Measurements from ENCODE around the gene MYH16.
"Not testable (repeated sequence)": the region's sequence is repeated elsewhere in the genome, so short reads cannot be mapped to it uniquely, and the experiment has no call there.

Gene MYH16

DNA sequence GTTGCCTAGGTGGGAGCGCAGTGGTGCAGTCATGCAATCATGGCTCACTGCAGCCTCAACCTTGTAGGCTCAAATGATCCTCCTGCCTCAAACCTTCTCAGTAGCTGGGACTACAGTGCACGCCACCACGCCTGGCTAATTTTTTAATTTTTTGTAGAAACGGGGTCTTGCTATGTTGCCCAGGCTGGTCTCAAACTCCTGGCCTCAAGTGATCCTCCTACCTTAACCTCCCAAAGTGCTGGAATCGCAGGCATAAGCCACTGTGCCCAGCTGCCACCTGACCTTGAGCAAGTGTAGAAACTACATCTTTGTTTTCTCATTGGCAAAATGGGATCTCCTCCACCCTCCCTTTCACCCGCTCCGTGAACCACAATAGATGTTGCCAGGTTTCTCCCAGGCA lies 15.0 kb upstream of the MYH16 start:
- H3K9me3 ChIP-seq (ENCODE audit: control insufficient read depth in 2 of 2, low read length in 2 of 2): no peaks in the 10 kb centered on the region
- no peaks in the 10 kb centered on the region for H3K4me1 ChIP-seq (ENCODE audit: control insufficient read depth, insufficient read depth, low read length)
- H3K36me3 ChIP-seq (ENCODE audit: control insufficient read depth in 2 of 2, insufficient read depth in 2 of 2, low read length in 2 of 2): no peaks in the 10 kb centered on the region
- H3K27ac ChIP-seq (ENCODE audit: low read length): no peak overlapping the region
- no peak overlapping the region for H3K4me3 ChIP-seq (ENCODE audit: low read length in 2 of 2)
- H3K27me3 ChIP-seq (ENCODE audit: control insufficient read depth in 1 of 2, insufficient read depth in 2 of 2, low read length in 2 of 2): no peaks in the 10 kb centered on the region
- no peak overlapping the region for H3K9ac ChIP-seq (ENCODE audit: low read length in 2 of 2)

DNA sequence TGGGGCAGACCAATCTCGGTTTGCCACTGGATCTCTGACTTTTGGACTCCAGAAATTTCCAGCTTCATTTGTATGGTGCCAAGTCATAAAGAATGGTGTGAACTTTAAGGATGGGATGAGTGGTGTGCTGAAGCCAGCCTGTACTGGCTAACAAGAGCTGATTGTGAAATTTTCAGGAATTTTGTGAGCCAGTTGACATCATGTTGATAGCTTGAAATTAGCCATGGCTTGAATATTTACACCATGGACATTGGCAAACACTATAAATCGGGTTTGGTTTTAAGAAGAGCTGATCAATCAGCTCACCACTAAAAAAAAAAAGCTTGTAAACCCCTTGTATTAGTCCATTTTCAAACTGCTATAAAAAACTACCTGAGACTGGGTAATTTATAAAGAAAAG lies 14.1 kb upstream of the MYH16 start:
- Histone ChIP-seq H3K9ac (ENCODE audit: low read length in 2 of 2) (no peak overlapping the region), H3K27ac (ENCODE audit: low read length) (no peak overlapping the region), H3K9me3 (ENCODE audit: control insufficient read depth in 2 of 2, low read length in 2 of 2) (no peaks in the 10 kb centered on the region), H3K36me3 (ENCODE audit: control insufficient read depth in 2 of 2, insufficient read depth in 2 of 2, low read length in 2 of 2) (no peaks in the 10 kb centered on the region), H3K4me3 (ENCODE audit: low read length in 2 of 2) (no peak overlapping the region), H3K4me1 (ENCODE audit: control insufficient read depth, insufficient read depth, low read length) (no peaks in the 10 kb centered on the region), H3K27me3 (ENCODE audit: control insufficient read depth in 1 of 2, insufficient read depth in 2 of 2, low read length in 2 of 2) (no peaks in the 10 kb centered on the region)

DNA sequence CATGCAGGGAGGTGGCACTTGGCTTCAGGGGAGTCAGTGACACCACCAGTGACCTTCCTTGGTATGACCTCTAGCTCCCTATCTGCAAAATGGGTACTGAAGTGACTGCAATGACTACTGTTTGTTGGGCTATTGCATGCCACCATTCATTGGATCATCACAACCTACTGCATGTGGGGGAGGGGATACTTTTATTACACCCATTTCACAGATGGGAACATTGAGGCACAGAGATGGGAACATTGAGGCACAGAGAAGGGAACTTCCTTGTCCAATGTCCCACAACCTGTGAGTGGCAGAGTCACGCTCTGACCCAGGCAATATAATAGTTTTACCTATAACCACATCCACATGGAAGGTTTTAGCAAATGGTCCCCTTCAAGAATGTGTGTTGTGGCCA lies 12.2 kb upstream of the MYH16 start:
- Histone ChIP-seq H3K9ac (ENCODE audit: low read length in 2 of 2) (no peak overlapping the region), H3K9me3 (ENCODE audit: control insufficient read depth in 2 of 2, low read length in 2 of 2) (no peaks in the 10 kb centered on the region), H3K4me1 (ENCODE audit: control insufficient read depth, insufficient read depth, low read length) (no peaks in the 10 kb centered on the region)

DNA sequence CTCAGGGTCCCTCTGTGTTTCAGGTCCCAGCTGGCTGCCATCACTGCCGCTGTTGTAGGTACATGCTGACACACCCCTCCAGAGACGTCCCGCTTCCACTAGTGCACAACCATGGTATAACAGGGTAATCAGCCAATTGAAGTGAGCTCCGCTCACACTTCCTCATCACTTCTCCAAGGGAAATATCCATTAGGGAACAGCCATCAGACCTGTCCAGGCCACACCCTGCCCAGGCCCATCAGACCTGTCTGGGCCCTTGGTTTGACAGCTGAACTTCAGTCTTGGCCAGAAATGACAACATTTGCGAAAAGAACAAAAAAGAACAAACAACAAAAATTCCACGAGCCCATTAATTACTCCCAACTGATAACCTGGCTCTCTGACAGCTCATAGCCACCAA lies 11.0 kb upstream of the MYH16 start:
- no peaks in the 10 kb centered on the region for H3K4me1 ChIP-seq (ENCODE audit: control insufficient read depth, insufficient read depth, low read length)

More for the DNA sequence above, 12.2 kb upstream of the MYH16 start:
- H3K36me3 ChIP-seq (ENCODE audit: control insufficient read depth in 2 of 2, insufficient read depth in 2 of 2, low read length in 2 of 2): no peaks in the 10 kb centered on the region
- H3K27ac ChIP-seq (ENCODE audit: low read length): no peak overlapping the region
- H3K4me3 ChIP-seq (ENCODE audit: low read length in 2 of 2): no peak overlapping the region
- H3K27me3 ChIP-seq (ENCODE audit: control insufficient read depth in 1 of 2, insufficient read depth in 2 of 2, low read length in 2 of 2): peaks cover 0 to under 1% of the 10 kb centered on the region in 2 donors

DNA sequence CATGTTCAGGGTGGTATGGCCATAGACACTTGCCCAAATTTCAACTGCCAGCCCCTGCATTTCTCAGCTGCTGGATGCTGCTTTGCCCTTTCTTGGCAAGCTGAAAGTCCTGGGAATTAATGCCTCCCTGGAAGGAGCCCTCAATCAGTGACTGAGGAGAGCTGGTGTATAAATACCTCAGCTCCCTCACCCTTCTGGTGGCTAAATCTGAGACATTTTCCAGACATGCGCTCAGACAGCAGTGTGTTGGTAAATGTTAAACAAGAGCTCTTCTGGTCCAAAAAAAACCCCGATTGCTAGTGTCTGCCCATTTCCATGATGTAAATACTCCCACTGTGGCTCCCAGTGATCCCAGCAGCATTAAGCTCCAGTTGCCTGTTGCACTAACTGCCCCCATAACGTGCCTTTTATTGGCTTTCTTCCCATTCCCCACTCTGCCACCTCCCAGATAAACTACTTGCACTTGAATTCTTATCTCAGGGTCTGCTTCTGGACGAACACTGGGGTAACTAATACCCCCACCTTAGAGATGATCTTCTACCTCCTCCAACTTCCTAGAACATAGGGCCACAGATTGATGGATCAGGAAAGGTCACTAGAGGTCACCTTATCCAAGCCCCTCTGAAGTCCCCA lies 6.7 kb upstream of the MYH16 start:
- Histone ChIP-seq H3K4me3 (ENCODE audit: low read length in 2 of 2) (no peak overlapping the region), H3K9me3 (ENCODE audit: control insufficient read depth in 2 of 2, low read length in 2 of 2) (no peaks in the 10 kb centered on the region), H3K27me3 (ENCODE audit: control insufficient read depth in 1 of 2, insufficient read depth in 2 of 2, low read length in 2 of 2) (peaks cover 0 to 6% of the 10 kb centered on the region in 2 donors), H3K36me3 (ENCODE audit: control insufficient read depth in 2 of 2, insufficient read depth in 2 of 2, low read length in 2 of 2) (no peaks in the 10 kb centered on the region), H3K4me1 (ENCODE audit: control insufficient read depth, insufficient read depth, low read length) (no peaks in the 10 kb centered on the region), H3K9ac (ENCODE audit: low read length in 2 of 2) (no peak overlapping the region), H3K27ac (ENCODE audit: low read length) (no peak overlapping the region)

More for the DNA sequence above, 11.0 kb upstream of the MYH16 start:
- H3K9me3 ChIP-seq (ENCODE audit: control insufficient read depth in 2 of 2, low read length in 2 of 2): no peaks in the 10 kb centered on the region
- H3K36me3 ChIP-seq (ENCODE audit: control insufficient read depth in 2 of 2, insufficient read depth in 2 of 2, low read length in 2 of 2): no peaks in the 10 kb centered on the region
- no peak overlapping the region for H3K9ac ChIP-seq (ENCODE audit: low read length in 2 of 2)
- peaks cover 0 to 3% of the 10 kb centered on the region in 2 donors for H3K27me3 ChIP-seq (ENCODE audit: control insufficient read depth in 1 of 2, insufficient read depth in 2 of 2, low read length in 2 of 2)
- H3K27ac ChIP-seq (ENCODE audit: low read length): no peak overlapping the region
- H3K4me3 ChIP-seq (ENCODE audit: low read length in 2 of 2): no peak overlapping the region

DNA sequence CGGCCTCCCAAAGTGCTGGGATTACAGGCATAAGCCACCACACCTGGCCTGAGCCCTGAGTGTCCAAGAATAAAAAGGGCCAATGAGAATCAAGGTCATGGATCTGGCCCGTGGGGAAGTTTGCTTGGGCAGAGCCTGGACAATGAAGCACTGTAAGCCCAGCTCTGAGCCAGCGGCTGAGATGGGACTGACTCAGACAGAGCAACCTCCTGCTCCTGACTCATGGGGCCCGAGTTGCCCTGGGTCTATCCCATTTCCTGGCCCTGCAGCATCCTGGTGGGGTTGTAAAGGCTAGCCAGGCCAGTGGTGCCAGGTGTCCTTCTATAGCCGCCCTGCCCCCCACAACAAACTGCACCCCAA lies 5.2 kb upstream of the MYH16 start:
- H3K27ac ChIP-seq (ENCODE audit: low read length): no peak overlapping the region
- no peaks in the 10 kb centered on the region for H3K4me1 ChIP-seq (ENCODE audit: control insufficient read depth, insufficient read depth, low read length)
- H3K27me3 ChIP-seq (ENCODE audit: control insufficient read depth in 1 of 2, insufficient read depth in 2 of 2, low read length in 2 of 2): peaks cover 0 to 6% of the 10 kb centered on the region in 2 donors
- no peaks in the 10 kb centered on the region for H3K36me3 ChIP-seq (ENCODE audit: control insufficient read depth in 2 of 2, insufficient read depth in 2 of 2, low read length in 2 of 2)
- no peak overlapping the region for H3K4me3 ChIP-seq (ENCODE audit: low read length in 2 of 2)
- no peaks in the 10 kb centered on the region for H3K9me3 ChIP-seq (ENCODE audit: control insufficient read depth in 2 of 2, low read length in 2 of 2)
- H3K9ac ChIP-seq (ENCODE audit: low read length in 2 of 2): no peak overlapping the region

DNA sequence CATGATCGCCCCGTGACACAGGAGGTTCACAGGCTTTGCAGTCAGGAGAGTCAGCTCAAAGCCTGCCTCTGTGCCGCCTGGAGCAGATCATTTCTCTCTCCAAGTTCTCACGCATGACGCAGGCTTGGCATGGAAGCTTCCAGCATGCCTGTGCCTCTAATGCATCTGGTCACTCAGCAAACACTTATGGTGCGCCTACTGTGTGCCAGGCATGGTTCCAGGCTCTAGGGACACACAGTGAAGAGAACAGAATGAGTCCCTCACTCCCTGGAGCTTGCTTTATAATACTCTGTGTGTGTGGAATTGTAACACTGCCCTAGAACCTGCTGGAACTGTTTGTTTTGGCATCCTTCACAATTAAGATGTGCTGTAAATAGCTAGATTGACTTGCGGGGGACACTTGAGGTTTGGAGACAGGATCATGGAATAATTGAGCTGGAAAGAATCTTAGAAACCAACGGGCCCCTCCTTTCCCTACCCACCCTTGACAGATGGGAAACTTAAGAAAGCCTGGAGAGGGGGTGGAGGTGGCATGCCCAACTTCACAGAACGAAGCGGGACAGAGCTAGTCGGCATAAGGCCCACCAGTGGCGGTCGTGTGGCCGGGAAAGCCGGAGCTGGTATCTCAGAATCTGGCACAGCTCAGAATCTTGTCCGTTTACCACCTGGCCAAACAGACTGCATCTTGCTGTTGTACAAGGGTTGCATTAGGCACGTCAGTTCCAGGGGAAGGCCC lies 4.6 kb upstream of the MYH16 start:
- H3K4me3 ChIP-seq (ENCODE audit: low read length in 2 of 2): no peak overlapping the region
- H3K36me3 ChIP-seq (ENCODE audit: control insufficient read depth in 2 of 2, insufficient read depth in 2 of 2, low read length in 2 of 2): no peaks in the 10 kb centered on the region
- H3K9me3 ChIP-seq (ENCODE audit: control insufficient read depth in 2 of 2, low read length in 2 of 2): no peaks in the 10 kb centered on the region
- H3K9ac ChIP-seq (ENCODE audit: low read length in 2 of 2): no peak overlapping the region
- H3K27me3 ChIP-seq (ENCODE audit: control insufficient read depth in 1 of 2, insufficient read depth in 2 of 2, low read length in 2 of 2): peaks cover 0 to 6% of the 10 kb centered on the region in 2 donors
- no peaks in the 10 kb centered on the region for H3K4me1 ChIP-seq (ENCODE audit: control insufficient read depth, insufficient read depth, low read length)
- no peak overlapping the region for H3K27ac ChIP-seq (ENCODE audit: low read length)

DNA sequence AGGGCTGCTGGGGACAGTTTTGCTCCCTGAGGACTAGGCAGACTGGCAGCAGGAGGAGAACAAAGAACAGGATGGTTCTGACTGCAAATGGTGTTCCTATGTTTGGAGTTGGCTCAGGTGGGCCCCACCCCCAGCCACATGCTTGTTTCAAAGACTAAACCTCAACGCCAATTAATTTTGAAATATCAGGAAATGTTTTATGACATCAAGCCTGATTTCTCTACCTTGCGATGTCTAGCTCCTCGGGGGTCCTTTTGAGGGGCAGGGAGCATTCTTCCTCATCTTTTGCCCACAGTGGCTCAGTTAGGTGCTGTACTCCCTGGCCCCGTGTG lies 4.1 kb upstream of the MYH16 start:
- Histone ChIP-seq H3K36me3 (ENCODE audit: control insufficient read depth in 2 of 2, insufficient read depth in 2 of 2, low read length in 2 of 2) (no peaks in the 10 kb centered on the region), H3K27me3 (ENCODE audit: control insufficient read depth in 1 of 2, insufficient read depth in 2 of 2, low read length in 2 of 2) (peaks cover 0 to 6% of the 10 kb centered on the region in 2 donors), H3K9me3 (ENCODE audit: control insufficient read depth in 2 of 2, low read length in 2 of 2) (no peaks in the 10 kb centered on the region), H3K4me3 (ENCODE audit: low read length in 2 of 2) (no peak overlapping the region), H3K9ac (ENCODE audit: low read length in 2 of 2) (no peak overlapping the region), H3K4me1 (ENCODE audit: control insufficient read depth, insufficient read depth, low read length) (no peaks in the 10 kb centered on the region), H3K27ac (ENCODE audit: low read length) (no peak overlapping the region)

DNA sequence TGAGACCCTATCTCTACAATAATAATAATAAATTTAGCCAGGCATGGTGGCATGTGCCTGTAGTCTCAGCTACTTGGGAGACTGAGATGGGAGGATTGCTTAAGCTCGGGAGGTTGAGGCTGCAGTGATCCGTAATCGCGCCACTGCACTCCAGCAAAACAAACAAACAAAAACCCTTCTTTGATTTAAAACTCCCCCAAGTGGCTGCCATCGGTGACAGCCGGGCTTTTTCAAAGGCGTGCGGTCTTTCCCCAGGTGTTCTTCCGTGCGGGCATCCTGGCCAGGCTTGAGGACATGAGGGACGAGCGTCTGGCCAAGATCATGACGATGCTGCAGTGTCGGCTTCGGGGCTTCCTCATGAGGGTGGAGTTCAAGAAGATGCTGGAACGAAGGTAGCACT lies 1.9 kb upstream of the MYH16 start:
- Histone ChIP-seq H3K4me3 (ENCODE audit: low read length in 2 of 2) (no peak overlapping the region), H3K4me1 (ENCODE audit: control insufficient read depth, insufficient read depth, low read length) (no peaks in the 10 kb centered on the region), H3K36me3 (ENCODE audit: control insufficient read depth in 2 of 2, insufficient read depth in 2 of 2, low read length in 2 of 2) (no peaks in the 10 kb centered on the region), H3K27me3 (ENCODE audit: control insufficient read depth in 1 of 2, insufficient read depth in 2 of 2, low read length in 2 of 2) (peaks cover 0 to 3% of the 10 kb centered on the region in 2 donors), H3K9me3 (ENCODE audit: control insufficient read depth in 2 of 2, low read length in 2 of 2) (no peaks in the 10 kb centered on the region), H3K27ac (ENCODE audit: low read length) (no peak overlapping the region), H3K9ac (ENCODE audit: low read length in 2 of 2) (no peak overlapping the region)

DNA sequence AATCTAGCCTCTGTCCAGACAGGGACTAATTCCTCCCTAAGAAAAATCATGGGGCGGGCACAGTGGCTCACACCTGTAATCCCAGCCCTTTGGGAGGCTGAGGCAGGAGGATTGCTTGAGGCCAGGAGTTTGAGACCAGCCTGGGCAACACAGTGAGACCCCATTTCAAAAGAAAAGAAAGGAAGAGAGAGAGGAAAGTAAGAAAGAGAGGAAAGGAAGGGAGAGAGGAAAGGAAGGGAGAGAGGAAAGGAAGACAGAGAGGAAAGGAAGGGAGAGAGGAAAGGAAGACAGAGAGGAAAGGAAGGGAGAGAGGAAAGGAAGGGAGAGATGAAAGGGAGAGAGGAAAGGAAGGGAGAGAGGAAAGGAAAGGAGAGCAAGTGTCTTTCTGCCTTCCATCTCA lies 922 bp downstream of the MYH16 start:
- not testable (repeated sequence) for H3K4me1 ChIP-seq (ENCODE audit: control insufficient read depth, insufficient read depth, low read length); H3K27ac ChIP-seq (ENCODE audit: low read length); H3K4me3 ChIP-seq (ENCODE audit: low read length in 2 of 2); H3K9me3 ChIP-seq (ENCODE audit: control insufficient read depth in 2 of 2, low read length in 2 of 2); H3K9ac ChIP-seq (ENCODE audit: low read length in 2 of 2); H3K27me3 ChIP-seq (ENCODE audit: control insufficient read depth in 1 of 2, insufficient read depth in 2 of 2, low read length in 2 of 2); H3K36me3 ChIP-seq (ENCODE audit: control insufficient read depth in 2 of 2, insufficient read depth in 2 of 2, low read length in 2 of 2)

DNA sequence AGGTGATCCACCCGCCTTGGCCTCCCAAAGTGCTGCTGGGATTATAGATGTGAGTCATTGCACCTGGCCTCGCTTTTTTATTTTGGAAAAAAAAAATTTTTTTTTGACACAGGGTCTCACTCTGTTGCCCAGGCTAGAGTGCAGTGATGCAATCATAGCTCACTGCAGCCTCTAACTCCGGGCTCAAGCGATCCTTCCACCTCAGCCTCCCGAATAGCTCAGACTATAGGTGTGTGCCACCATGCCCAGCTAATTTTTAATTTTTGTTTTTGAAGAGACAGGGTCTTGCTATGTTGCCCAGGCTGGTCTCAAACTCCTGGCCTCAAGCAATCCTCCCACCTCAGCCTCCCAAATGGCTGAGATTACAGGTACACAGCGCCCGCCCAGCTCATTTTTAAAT lies 2.3 kb downstream of the MYH16 start:
- H3K4me1 ChIP-seq (ENCODE audit: control insufficient read depth, insufficient read depth, low read length); H3K27me3 ChIP-seq (ENCODE audit: control insufficient read depth in 1 of 2, insufficient read depth in 2 of 2, low read length in 2 of 2); H3K9me3 ChIP-seq (ENCODE audit: control insufficient read depth in 2 of 2, low read length in 2 of 2); H3K4me3 ChIP-seq (ENCODE audit: low read length in 2 of 2); H3K27ac ChIP-seq (ENCODE audit: low read length); H3K36me3 ChIP-seq (ENCODE audit: control insufficient read depth in 2 of 2, insufficient read depth in 2 of 2, low read length in 2 of 2); H3K9ac ChIP-seq (ENCODE audit: low read length in 2 of 2): not testable (repeated sequence)

All from stomach smooth muscle (tissue), 2 donors.